ENCODE data around the gene PPA1.
A peak's percentile ranks its signal among the peaks of the same experiment; 100 is the strongest.
"Not testable (repeated sequence)": the region's sequence is repeated elsewhere in the genome, so short reads cannot be mapped to it uniquely, and the experiment has no call there.

PPA1 gene

GRCh38 chr10:70253878-70254765 lies 20.9 kb upstream of the PPA1 start:
- DNase-seq: no peak

- DNase-seq: no peak
Measured at GRCh38 chr10:70250961-70251680, 17.9 kb upstream of the PPA1 start.

- peak; percentile 2 for DNase-seq
Measured at GRCh38 chr10:70247360-70247759, 14.1 kb upstream of the PPA1 start.

GRCh38 chr10:70241081-70241480 lies 7.9 kb upstream of the PPA1 start:
- DNase-seq: no peak

GRCh38 chr10:70239986-70240385 lies 6.8 kb upstream of the PPA1 start:
- DNase-seq: not testable (repeated sequence)

- DNase-seq: not testable (repeated sequence)
Measured at GRCh38 chr10:70239077-70239976, 6.1 kb upstream of the PPA1 start.

- not testable (repeated sequence) for DNase-seq
Measured at GRCh38 chr10:70237958-70238536, 4.8 kb upstream of the PPA1 start.

- no peak for DNase-seq
Measured at GRCh38 chr10:70234668-70235447, 1.6 kb upstream of the PPA1 start.

GRCh38 chr10:70233939-70234300 lies 691 bp upstream of the PPA1 start:
- no peak for DNase-seq

GRCh38 chr10:70232859-70233108 lies 445 bp downstream of the PPA1 start:
- no peak for DNase-seq

- peak; percentile 18 for DNase-seq
Measured at GRCh38 chr10:70232155-70232858, 922 bp downstream of the PPA1 start.

- DNase-seq: no peak
Measured at GRCh38 chr10:70228491-70228890, 4.7 kb downstream of the PPA1 start.

- DNase-seq: no peak
Measured at GRCh38 chr10:70227548-70228320, 5.5 kb downstream of the PPA1 start.

- no peak for DNase-seq
Measured at GRCh38 chr10:70223728-70224127, 9.5 kb downstream of the PPA1 start.

GRCh38 chr10:70222811-70223447 lies 10.3 kb downstream of the PPA1 start:
- DNase-seq: not testable (repeated sequence)

- no peak for DNase-seq
Measured at GRCh38 chr10:70222340-70222794, 10.9 kb downstream of the PPA1 start.

GRCh38 chr10:70221030-70221429 lies 12.2 kb downstream of the PPA1 start:
- DNase-seq: no peak

- no peak for DNase-seq
Measured at GRCh38 chr10:70212879-70213278, 20.4 kb downstream of the PPA1 start.

- no peak for DNase-seq
Measured at GRCh38 chr10:70212277-70212676, 21.0 kb downstream of the PPA1 start.

GRCh38 chr10:70206762-70207161 lies 26.5 kb downstream of the PPA1 start:
- DNase-seq: no peak

All from NCI-H774 (cell line).